GM12878 (cell line): ENCODE data around the gene CBY3. TPM values are rescaled to one million over a fixed set of nuclear protein-coding genes. Genes with fewer than 3 reads are reported as not detected.

Experiments
- ATAC-seq: fragments of 200-7000 bp; cut with Tn5 transposase; 3 replicates; pipeline ENCODE4 v1.9.1; 2020; ENCODE audit warnings: mild to moderate bottlenecking, moderate library complexity
- BruUV-seq: library from RNA; stranded (reverse); fragments of 400-500 nt; replicated peaks from 2 replicates; lab custom pipeline; 2021; lab: Mats Ljungman, UMichigan
- CTCF ChIA-PET: fragments of 300-600 bp; sonication (Branson Sonifier 250); formaldehyde crosslinking; extraction: SDS; loops from one replicate; lab custom pipeline; 2021; ENCODE audit warnings: inconsistent platforms; lab: Yijun Ruan, JAX
- POLR2A ChIA-PET: fragments of 350-600 bp; formaldehyde crosslinking; extraction: SDS; loops from one replicate; lab custom pipeline; 2021; ENCODE audit warnings: inconsistent platforms; lab: Charles Lee
- RAD21 ChIA-PET: fragments of 300-600 bp; sonication (Branson Sonifier 250); formaldehyde crosslinking; loops from one replicate; lab custom pipeline; 2023; ENCODE audit warnings: antibody characterized with exemption; ENCODE audit not compliant: unreplicated experiment; lab: Charles Lee
- SMC1A ChIA-PET: fragments of 300-600 bp; sonication (Branson Sonifier 250); formaldehyde crosslinking; loops from one replicate; lab custom pipeline; 2023; ENCODE audit not compliant: unreplicated experiment, uncharacterized antibody; lab: Charles Lee
- DNase-seq: peaks from one replicate; pipeline ENCODE4 v3.0.0-alpha.2; 2011; ENCODE audit warnings: low read depth, low spot score
- FAIRE-seq: peaks from 3 replicates; lab custom pipeline; 2011; peaks lifted over from hg19 to GRCh38; lab: Jason Lieb, UNC
- H2AFZ ChIP-seq: 2 replicates; pipeline ENCODE4 v1.6.0; 2011; ENCODE audit warnings: low read depth, low read length, control low read depth; ENCODE audit not compliant: control insufficient read depth
- H3K27ac ChIP-seq: 2 replicates; pipeline ENCODE4 v1.5.1; 2011; ENCODE audit warnings: control low read depth; ENCODE audit not compliant: control insufficient read depth, insufficient read depth
- H3K27me3 ChIP-seq, 2 experiments: replicated peaks in 1 of 2; 2 replicates each; pipeline versions ENCODE4 v1.6.0 to v1.6.1; 2011; ENCODE audit warnings: low read length in 1 of 2; ENCODE audit not compliant: control insufficient read depth in 2 of 2, insufficient read depth in 2 of 2
- H3K36me3 ChIP-seq, 2 experiments: 2 replicates each; pipeline ENCODE4 v1.5.1; 2011; ENCODE audit warnings: low read length in 1 of 2; ENCODE audit not compliant: control insufficient read depth in 2 of 2, insufficient read depth in 2 of 2
- H3K4me1 ChIP-seq: 2 replicates; pipeline ENCODE4 v1.6.1; 2011; ENCODE audit warnings: mild to moderate bottlenecking, low read length, moderate library complexity, mixed read lengths; ENCODE audit not compliant: control insufficient read depth, insufficient read depth
- H3K4me2 ChIP-seq: 2 replicates; pipeline ENCODE4 v1.6.0; 2011; ENCODE audit warnings: control low read depth; ENCODE audit not compliant: control insufficient read depth, insufficient read depth
- H3K4me3 ChIP-seq: fragments of 200-600 bp; sonication (generic); 2 replicates; pipeline ENCODE4 v1.5.1; 2016
- H3K79me2 ChIP-seq: 2 replicates; pipeline ENCODE4 v1.6.0; 2011; ENCODE audit warnings: low read length; ENCODE audit not compliant: control insufficient read depth, insufficient read depth
- H3K9ac ChIP-seq: 2 replicates; pipeline ENCODE4 v1.8.0; 2011; ENCODE audit warnings: low read length, control low read depth, mixed read lengths; ENCODE audit not compliant: control insufficient read depth, insufficient read depth
- H3K9me3 ChIP-seq: replicated peaks from 3 replicates; pipeline ENCODE4 v1.5.1; 2011; ENCODE audit warnings: mild to moderate bottlenecking, low read length; ENCODE audit not compliant: control insufficient read depth, insufficient read depth
- H4K20me1 ChIP-seq: 2 replicates; pipeline ENCODE4 v1.6.0; 2011; ENCODE audit not compliant: control insufficient read depth, insufficient read depth
- IKZF1 ChIP-seq: fragments of 450-650 bp; conservative IDR thresholded peaks from 2 replicates; pipeline ENCODE4 v1.6.1; 2017; ENCODE audit warnings: antibody characterized with exemption, mild to moderate bottlenecking
- IRF4 ChIP-seq: IDR thresholded peaks from 2 replicates; pipeline ENCODE4 v1.6.1; 2011; ENCODE audit warnings: low read depth, low read length
- JUND ChIP-seq: IDR thresholded peaks from 2 replicates; pipeline ENCODE4 v1.6.1; 2012; ENCODE audit warnings: low read depth, mild to moderate bottlenecking, low read length, improper control_type of control experiment, moderate library complexity
- MTA2 ChIP-seq: fragments of 450-650 bp; IDR thresholded peaks from 2 replicates; pipeline ENCODE4 v1.6.1; 2016; ENCODE audit warnings: low read depth, mild to moderate bottlenecking, moderate library complexity
- NFIC ChIP-seq: IDR thresholded peaks from 2 replicates; pipeline ENCODE4 v1.6.1; 2012; ENCODE audit warnings: low read depth, mild to moderate bottlenecking, inconsistent platforms, low read length, moderate library complexity
- NFXL1 ChIP-seq: fragments of 450-650 bp; IDR thresholded peaks from 2 replicates; pipeline ENCODE4 v1.6.1; 2017; ENCODE audit warnings: antibody characterized with exemption, mild to moderate bottlenecking, borderline replicate concordance
- STAT3 ChIP-seq: IDR thresholded peaks from 2 replicates; pipeline ENCODE4 v1.6.1; 2011; ENCODE audit warnings: low read depth, low read length, improper control_type of control experiment
- SUPT20H ChIP-seq: IDR thresholded peaks from 2 replicates; pipeline ENCODE4 v1.6.1; 2011; ENCODE audit warnings: low read depth, mild to moderate bottlenecking, low read length, moderate library complexity, borderline replicate concordance; ENCODE audit not compliant: control insufficient read depth
- ZNF217 ChIP-seq: fragments of 450-650 bp; IDR thresholded peaks from 2 replicates; pipeline ENCODE4 v1.6.1; 2017; ENCODE audit warnings: antibody characterized with exemption, mild to moderate bottlenecking
- WGBS: methylation state at CpG from one replicate; pipeline ENCODE4 v1.1.6; 2016; ENCODE audit warnings: low lambda C conversion rate; ENCODE audit not compliant: insufficient replicate concordance, insufficient coverage; ENCODE audit errors: missing lambda C conversion rate; 5-methylcytosine and 5-hydroxymethylcytosine counted together
- in situ Hi-C: fragments of 300-500 bp; cut with MboI; formaldehyde crosslinking; loops from 9 replicates; pipeline ENCODE4 v1.14.3; 2018; ENCODE audit warnings: mixed read lengths
- intact Hi-C: fragments of 100-400 bp; cut with micrococcal nuclease; formaldehyde crosslinking; loops from one replicate; pipeline ENCODE4 v1.14.2; 2022; ENCODE audit not compliant: unreplicated experiment
- polyA plus RNA-seq, 11 experiments: library from polyadenylated mRNA; depleted of rRNA in 4 of 11; unstranded in 6 of 11; stranded (reverse) in 5 of 11; fragments of >200 nt; fragmentation: Nextera tagmentation in 4 of 11; fragmentation: Illumina TruSeq in 1 of 11; extraction: Ambion mirVana in 4 of 11; extraction: Trizol in 1 of 11; gene quantifications; 1 replicate in 1 of 11; 2 replicates in 10 of 11; pipeline versions ENCODE4 v1.2.1 to v1.2.3, GENCODE V29; 2011 to 2016; ENCODE audit warnings: inconsistent platforms in 2 of 11, missing spikeins in 2 of 11, low read depth in 1 of 11
- total RNA-seq, 4 experiments: library from RNA; depleted of rRNA in 3 of 4; stranded (reverse); fragments of >200 nt in 3 of 4; fragmentation: Illumina TruSeq in 1 of 4; extraction: Trizol in 1 of 4; gene quantifications; 2 replicates each; pipeline versions ENCODE4 v1.2.1 to v1.2.3, GENCODE V29; 2013 to 2021
- TF ChIP-seq, protein P1 (sequence below): IDR thresholded peaks from 2 replicates; pipeline ENCODE4 v1.6.1; 2012; ENCODE audit warnings: low read depth, low read length, improper control_type of control experiment
- TF ChIP-seq, protein P2 (sequence below): fragments of 450-650 bp; IDR thresholded peaks from 2 replicates; pipeline ENCODE4 v1.6.1; 2017; ENCODE audit warnings: low read depth, mild to moderate bottlenecking, moderate library complexity
- TF ChIP-seq, protein P3 (sequence below): IDR thresholded peaks from 2 replicates; pipeline ENCODE4 v1.6.1; 2011; ENCODE audit warnings: mild to moderate bottlenecking, low read depth, low read length, moderate library complexity; ENCODE audit not compliant: insufficient replicate concordance
- TF ChIP-seq, protein P4 (sequence below): IDR thresholded peaks from 2 replicates; pipeline ENCODE4 v1.6.1; 2012; ENCODE audit warnings: low read depth, low read length, improper control_type of control experiment
- TF ChIP-seq, protein P5 (sequence below): fragments of 450-650 bp; IDR thresholded peaks from 2 replicates; pipeline ENCODE4 v1.6.1; 2017; ENCODE audit warnings: mild to moderate bottlenecking, low read depth, inconsistent platforms; ENCODE audit not compliant: poor library complexity, severe bottlenecking

CBY3 gene
- total and polyA plus RNA-seq, 10 of the 15 experiments (the other 5 are each of a cell fraction or from before 2014, with no cell fraction given): 0.10 to 1.2 (median 0.47) TPM; not detected in 5

DNA sequence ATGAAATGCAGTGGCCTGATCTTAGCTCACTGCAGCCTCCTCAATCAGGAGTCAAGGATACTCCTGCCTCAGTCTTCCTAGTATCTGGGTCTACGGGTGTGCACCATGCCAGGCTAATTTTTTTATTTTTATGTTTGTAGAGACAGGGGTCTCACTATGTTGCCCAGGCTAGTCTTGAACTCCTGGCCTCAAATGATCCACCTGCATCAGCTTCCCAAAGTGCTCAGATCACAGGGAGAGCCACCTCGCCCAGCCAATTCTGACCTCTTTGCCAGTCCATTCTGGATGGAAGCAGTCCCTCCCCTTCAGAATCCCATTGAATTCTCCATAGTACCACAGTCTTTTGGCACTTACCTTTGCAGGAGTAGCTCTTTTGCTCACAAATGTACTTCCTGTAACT lies 16.3 kb upstream of the CBY3 start:
- RAD21 ChIA-PET: interaction anchor here (1.6 to 2.0 kb wide), 2 partner anchors 18 to 35 kb away, joined by 4 to 11 read pairs; partner anchors contain the start of gene MAML1
- 97% methylated on average over 2 of the region's 2 CpGs for WGBS
- CTCF ChIA-PET: interaction anchor here (2.4 kb wide), 1 partner anchor 17 kb away, joined by 24 read pairs; the partner anchor contains the start of gene CBY3
- no peak for TF ChIP-seq IRF4
- TF ChIP-seq, protein P1, sequence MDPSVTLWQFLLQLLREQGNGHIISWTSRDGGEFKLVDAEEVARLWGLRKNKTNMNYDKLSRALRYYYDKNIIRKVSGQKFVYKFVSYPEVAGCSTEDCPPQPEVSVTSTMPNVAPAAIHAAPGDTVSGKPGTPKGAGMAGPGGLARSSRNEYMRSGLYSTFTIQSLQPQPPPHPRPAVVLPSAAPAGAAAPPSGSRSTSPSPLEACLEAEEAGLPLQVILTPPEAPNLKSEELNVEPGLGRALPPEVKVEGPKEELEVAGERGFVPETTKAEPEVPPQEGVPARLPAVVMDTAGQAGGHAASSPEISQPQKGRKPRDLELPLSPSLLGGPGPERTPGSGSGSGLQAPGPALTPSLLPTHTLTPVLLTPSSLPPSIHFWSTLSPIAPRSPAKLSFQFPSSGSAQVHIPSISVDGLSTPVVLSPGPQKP: no peak
- no peak for TF ChIP-seq NFIC
- TF ChIP-seq, protein P2, sequence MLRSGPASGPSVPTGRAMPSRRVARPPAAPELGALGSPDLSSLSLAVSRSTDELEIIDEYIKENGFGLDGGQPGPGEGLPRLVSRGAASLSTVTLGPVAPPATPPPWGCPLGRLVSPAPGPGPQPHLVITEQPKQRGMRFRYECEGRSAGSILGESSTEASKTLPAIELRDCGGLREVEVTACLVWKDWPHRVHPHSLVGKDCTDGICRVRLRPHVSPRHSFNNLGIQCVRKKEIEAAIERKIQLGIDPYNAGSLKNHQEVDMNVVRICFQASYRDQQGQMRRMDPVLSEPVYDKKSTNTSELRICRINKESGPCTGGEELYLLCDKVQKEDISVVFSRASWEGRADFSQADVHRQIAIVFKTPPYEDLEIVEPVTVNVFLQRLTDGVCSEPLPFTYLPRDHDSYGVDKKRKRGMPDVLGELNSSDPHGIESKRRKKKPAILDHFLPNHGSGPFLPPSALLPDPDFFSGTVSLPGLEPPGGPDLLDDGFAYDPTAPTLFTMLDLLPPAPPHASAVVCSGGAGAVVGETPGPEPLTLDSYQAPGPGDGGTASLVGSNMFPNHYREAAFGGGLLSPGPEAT: no peak
- no peak for TF ChIP-seq MTA2
- TF ChIP-seq SUPT20H: no peak
- TF ChIP-seq ZNF217: no peak
- TF ChIP-seq, protein P3, sequence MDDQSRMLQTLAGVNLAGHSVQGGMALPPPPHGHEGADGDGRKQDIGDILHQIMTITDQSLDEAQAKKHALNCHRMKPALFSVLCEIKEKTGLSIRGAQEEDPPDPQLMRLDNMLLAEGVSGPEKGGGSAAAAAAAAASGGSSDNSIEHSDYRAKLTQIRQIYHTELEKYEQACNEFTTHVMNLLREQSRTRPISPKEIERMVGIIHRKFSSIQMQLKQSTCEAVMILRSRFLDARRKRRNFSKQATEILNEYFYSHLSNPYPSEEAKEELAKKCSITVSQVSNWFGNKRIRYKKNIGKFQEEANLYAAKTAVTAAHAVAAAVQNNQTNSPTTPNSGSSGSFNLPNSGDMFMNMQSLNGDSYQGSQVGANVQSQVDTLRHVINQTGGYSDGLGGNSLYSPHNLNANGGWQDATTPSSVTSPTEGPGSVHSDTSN: no peak
- TF ChIP-seq, protein P4, sequence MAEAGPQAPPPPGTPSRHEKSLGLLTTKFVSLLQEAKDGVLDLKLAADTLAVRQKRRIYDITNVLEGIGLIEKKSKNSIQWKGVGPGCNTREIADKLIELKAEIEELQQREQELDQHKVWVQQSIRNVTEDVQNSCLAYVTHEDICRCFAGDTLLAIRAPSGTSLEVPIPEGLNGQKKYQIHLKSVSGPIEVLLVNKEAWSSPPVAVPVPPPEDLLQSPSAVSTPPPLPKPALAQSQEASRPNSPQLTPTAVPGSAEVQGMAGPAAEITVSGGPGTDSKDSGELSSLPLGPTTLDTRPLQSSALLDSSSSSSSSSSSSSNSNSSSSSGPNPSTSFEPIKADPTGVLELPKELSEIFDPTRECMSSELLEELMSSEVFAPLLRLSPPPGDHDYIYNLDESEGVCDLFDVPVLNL: no peak
- no peak for TF ChIP-seq NFXL1
- no peak for TF ChIP-seq JUND
- TF ChIP-seq, protein P5, sequence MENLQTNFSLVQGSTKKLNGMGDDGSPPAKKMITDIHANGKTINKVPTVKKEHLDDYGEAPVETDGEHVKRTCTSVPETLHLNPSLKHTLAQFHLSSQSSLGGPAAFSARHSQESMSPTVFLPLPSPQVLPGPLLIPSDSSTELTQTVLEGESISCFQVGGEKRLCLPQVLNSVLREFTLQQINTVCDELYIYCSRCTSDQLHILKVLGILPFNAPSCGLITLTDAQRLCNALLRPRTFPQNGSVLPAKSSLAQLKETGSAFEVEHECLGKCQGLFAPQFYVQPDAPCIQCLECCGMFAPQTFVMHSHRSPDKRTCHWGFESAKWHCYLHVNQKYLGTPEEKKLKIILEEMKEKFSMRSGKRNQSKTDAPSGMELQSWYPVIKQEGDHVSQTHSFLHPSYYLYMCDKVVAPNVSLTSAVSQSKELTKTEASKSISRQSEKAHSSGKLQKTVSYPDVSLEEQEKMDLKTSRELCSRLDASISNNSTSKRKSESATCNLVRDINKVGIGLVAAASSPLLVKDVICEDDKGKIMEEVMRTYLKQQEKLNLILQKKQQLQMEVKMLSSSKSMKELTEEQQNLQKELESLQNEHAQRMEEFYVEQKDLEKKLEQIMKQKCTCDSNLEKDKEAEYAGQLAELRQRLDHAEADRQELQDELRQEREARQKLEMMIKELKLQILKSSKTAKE: no peak
- TF ChIP-seq STAT3: no peak
- TF ChIP-seq IKZF1: no peak

More for the DNA sequence above, 16.3 kb upstream of the CBY3 start:
- POLR2A ChIA-PET: interaction anchor here (0.8 to 2.1 kb wide), 9 partner anchors 8 to 146 kb away, joined by 3 to 14 read pairs (median 4); partner anchors contain the start of genes MAML1 and RUFY1
- intact Hi-C loops (no loop called here), in situ Hi-C loops (no loop called here)
- no TSS peak for BruUV-seq
- H3K27me3 ChIP-seq: no peaks in the 10 kb centered on the region
- peak overlapping the region; percentile 96; the same call in 1 of the 2 replicates for H3K9ac ChIP-seq
- H3K27ac ChIP-seq: peak overlapping the region; percentile 97
- H3K36me3 ChIP-seq: no peaks in the 10 kb centered on the region; a peak in 1 of 4 replicates
- H3K9me3 ChIP-seq: no peaks in the 10 kb centered on the region
- peak overlapping the region; percentile 72; the same call in 1 of the 2 replicates for H3K4me3 ChIP-seq
- peaks cover 14% of the 10 kb centered on the region for H3K4me1 ChIP-seq
- H4K20me1 ChIP-seq: no peaks in the 10 kb centered on the region
- SMC1A ChIA-PET: interaction anchor here (1.0 to 3.0 kb wide), 5 partner anchors 12 to 73 kb away, joined by 3 to 15 read pairs (median 3); partner anchors contain the start of genes CBY3 and HNRNPH1
- FAIRE-seq (no peak), DNase-seq (no peak), ATAC-seq (no peak)
- no peak overlapping the region for H2AFZ ChIP-seq
- peaks cover 37% of the 10 kb centered on the region for H3K79me2 ChIP-seq
- peak overlapping the region; percentile 46 for H3K4me2 ChIP-seq
